Upper lobe of left lung (tissue), 6 donors: Measurements from ENCODE around the gene TPST1. TPM values are rescaled to one million over a fixed set of nuclear protein-coding genes. Genes with fewer than 3 reads are reported as not detected.

ENCODE experiments used
- ATAC-seq, 2 donors: fragments of 200-7000 bp; cut with Tn5 transposase; one replicate each; pipeline ENCODE4 v1.9.1; 2022; ENCODE audit warnings: mild to moderate bottlenecking in 2 of 2, moderate library complexity in 2 of 2; ENCODE audit not compliant: low FRiP score in 2 of 2
- DNase-seq, 2 donors: peaks; one replicate each; pipeline ENCODE4 v3.0.0-alpha.2; 2019 to 2020
- H3K27ac ChIP-seq, 4 donors: fragments of 200-600 bp; sonication (generic); one replicate each; pipeline ENCODE4 v1.5.1; 2016 to 2019
- H3K27me3 ChIP-seq, 4 donors: fragments of 200-600 bp; sonication (generic); one replicate each; pipeline ENCODE4 v1.5.1; 2017 to 2019
- H3K36me3 ChIP-seq, 4 donors: fragments of 200-600 bp; sonication (generic); one replicate each; pipeline ENCODE4 v1.5.1; 2016 to 2019
- H3K4me1 ChIP-seq, 4 donors: fragments of 200-600 bp; sonication (generic); one replicate each; pipeline ENCODE4 v1.5.1; 2018 to 2019
- H3K4me3 ChIP-seq, 4 donors: fragments of 200-600 bp; sonication (generic); one replicate each; pipeline ENCODE4 v1.5.1; 2017 to 2019; ENCODE audit warnings: mild to moderate bottlenecking in 2 of 4, moderate library complexity in 1 of 4
- H3K9me3 ChIP-seq, 4 donors: fragments of 200-600 bp; sonication (generic); one replicate each; pipeline ENCODE4 v1.5.1; 2018 to 2019
- EP300 ChIP-seq, 4 donors: sonication (generic); formaldehyde crosslinking; IDR thresholded peaks; one replicate each; pipeline ENCODE4 v1.5.1; 2017; ENCODE audit warnings: antibody characterized with exemption in 4 of 4, control low read depth in 2 of 4
- POLR2A ChIP-seq, 4 donors: fragments of 450-650 bp; IDR thresholded peaks; one replicate each; pipeline ENCODE4 v1.5.1; 2016 to 2017; ENCODE audit warnings: antibody characterized with exemption in 4 of 4, mild to moderate bottlenecking in 2 of 4
- POLR2AphosphoS5 ChIP-seq, 2 donors: sonication (generic); formaldehyde crosslinking; IDR thresholded peaks; one replicate each; pipeline ENCODE4 v1.5.1; 2017; ENCODE audit warnings: antibody characterized with exemption in 2 of 2
- WGBS, 2 donors: methylation state at CpG; one replicate each; pipeline ENCODE4 v1.1.5; 2017 to 2018; 5-methylcytosine and 5-hydroxymethylcytosine counted together
- total RNA-seq, 6 donors: library from RNA; depleted of rRNA in 4 of 6; stranded (reverse); fragments of >200 nt in 4 of 6; gene quantifications; one replicate each; pipeline versions ENCODE4 v1.1.0 to v1.2.1, GENCODE V29; 2016 to 2021
- TF ChIP-seq, protein P1 (sequence below), 6 experiments: fragments of 450-650 bp in 4 of 6; fragments of 200-600 bp in 2 of 6; sonication (generic) in 2 of 6; IDR thresholded peaks; one replicate each; pipeline ENCODE4 v1.5.1; 2016 to 2019; ENCODE audit warnings: antibody characterized with exemption in 6 of 6
- donor health status: DM: no; HTN: no; CAD: no; lungs with moderate emphysema.
- donor health status: DM: no; HTN: yes; CAD: no; lungs with severe emphysema.

Gene TPST1
- total RNA-seq, 6 donors from 2014 or later = 17.1 to 69.1 (median 19.0) TPM

DNA sequence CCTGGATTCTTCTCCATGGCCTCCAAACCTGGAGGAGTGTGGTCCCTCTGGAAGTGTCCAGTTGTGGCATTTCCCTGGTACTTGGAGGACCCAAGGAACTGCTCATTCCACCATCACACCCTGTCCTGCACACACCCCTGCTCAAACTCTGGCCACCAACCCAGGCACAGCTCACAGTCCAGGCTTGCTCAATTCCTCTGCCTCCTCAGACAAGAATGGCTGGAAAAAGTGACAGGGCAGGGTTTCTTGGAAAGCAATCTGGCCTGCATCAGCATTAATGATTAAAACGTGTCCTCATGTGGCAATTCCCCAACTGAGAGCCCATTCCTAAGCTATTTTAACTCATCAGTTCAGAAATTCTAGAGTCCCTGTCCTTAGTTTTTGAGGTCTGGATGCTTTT lies 17.2 kb upstream of the TPST1 start:
- peak in 1 of 4 donors; percentile 21 for TF ChIP-seq EP300 (IDR thresholded peaks at IDR 0.05)
- no peak for TF ChIP-seq POLR2A (IDR thresholded peaks at IDR 0.05)
- peak; percentile 30 to 37 for TF ChIP-seq POLR2AphosphoS5 (IDR thresholded peaks at IDR 0.05)
- TF ChIP-seq, protein P1, sequence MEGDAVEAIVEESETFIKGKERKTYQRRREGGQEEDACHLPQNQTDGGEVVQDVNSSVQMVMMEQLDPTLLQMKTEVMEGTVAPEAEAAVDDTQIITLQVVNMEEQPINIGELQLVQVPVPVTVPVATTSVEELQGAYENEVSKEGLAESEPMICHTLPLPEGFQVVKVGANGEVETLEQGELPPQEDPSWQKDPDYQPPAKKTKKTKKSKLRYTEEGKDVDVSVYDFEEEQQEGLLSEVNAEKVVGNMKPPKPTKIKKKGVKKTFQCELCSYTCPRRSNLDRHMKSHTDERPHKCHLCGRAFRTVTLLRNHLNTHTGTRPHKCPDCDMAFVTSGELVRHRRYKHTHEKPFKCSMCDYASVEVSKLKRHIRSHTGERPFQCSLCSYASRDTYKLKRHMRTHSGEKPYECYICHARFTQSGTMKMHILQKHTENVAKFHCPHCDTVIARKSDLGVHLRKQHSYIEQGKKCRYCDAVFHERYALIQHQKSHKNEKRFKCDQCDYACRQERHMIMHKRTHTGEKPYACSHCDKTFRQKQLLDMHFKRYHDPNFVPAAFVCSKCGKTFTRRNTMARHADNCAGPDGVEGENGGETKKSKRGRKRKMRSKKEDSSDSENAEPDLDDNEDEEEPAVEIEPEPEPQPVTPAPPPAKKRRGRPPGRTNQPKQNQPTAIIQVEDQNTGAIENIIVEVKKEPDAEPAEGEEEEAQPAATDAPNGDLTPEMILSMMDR (IDR thresholded peaks at IDR 0.05) = no peak
- no peaks in the 10 kb centered on the region for H3K27me3 ChIP-seq
- no peaks in the 10 kb centered on the region for H3K9me3 ChIP-seq
- no peaks in the 10 kb centered on the region for H3K36me3 ChIP-seq
- peaks cover 0 to 6% (median 0%) of the 10 kb centered on the region in 4 donors for H3K4me1 ChIP-seq
- DNase-seq (peak in 1 of 2 donors; percentile 70), ATAC-seq (peak; percentile 44 to 91)
- H3K27ac ChIP-seq = no peak overlapping the region
- WGBS, 2 donors = 45 to 75% methylated on average over 1 of the region's 1 CpG
- H3K4me3 ChIP-seq = no peak overlapping the region

DNA sequence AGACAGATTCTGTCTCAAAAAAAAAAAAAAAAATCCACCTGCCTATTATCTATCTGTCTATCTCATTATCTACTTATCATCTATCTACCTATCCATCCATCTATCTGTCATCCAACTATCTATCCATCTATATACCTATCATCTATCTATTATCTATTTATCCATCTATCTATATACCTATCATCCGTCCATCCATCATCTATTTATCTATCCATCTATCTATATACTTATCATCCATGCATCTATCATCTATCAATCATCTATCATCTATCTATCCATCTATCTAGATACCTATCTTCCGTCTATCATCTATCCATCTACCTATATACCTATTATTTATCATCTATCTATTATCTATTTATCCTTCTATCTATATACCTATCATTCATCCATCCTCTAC lies 16.5 kb upstream of the TPST1 start:
- no peak for DNase-seq
- no peak overlapping the region for H3K4me3 ChIP-seq
- H3K9me3 ChIP-seq = no peaks in the 10 kb centered on the region
- H3K27me3 ChIP-seq = no peaks in the 10 kb centered on the region
- TF ChIP-seq EP300 (IDR thresholded peaks at IDR 0.05) (no peak), POLR2A (IDR thresholded peaks at IDR 0.05) (no peak), POLR2AphosphoS5 (IDR thresholded peaks at IDR 0.05) (no peak)
- TF ChIP-seq, protein P1 (IDR thresholded peaks at IDR 0.05) = no peak
- H3K36me3 ChIP-seq = no peaks in the 10 kb centered on the region
- no peak overlapping the region for H3K27ac ChIP-seq
- ATAC-seq = no peak
- WGBS, 2 donors = 87 to 93% methylated on average over 2 of the region's 2 CpGs
- H3K4me1 ChIP-seq = peaks cover 0 to 2% (median 0%) of the 10 kb centered on the region in 4 donors

DNA sequence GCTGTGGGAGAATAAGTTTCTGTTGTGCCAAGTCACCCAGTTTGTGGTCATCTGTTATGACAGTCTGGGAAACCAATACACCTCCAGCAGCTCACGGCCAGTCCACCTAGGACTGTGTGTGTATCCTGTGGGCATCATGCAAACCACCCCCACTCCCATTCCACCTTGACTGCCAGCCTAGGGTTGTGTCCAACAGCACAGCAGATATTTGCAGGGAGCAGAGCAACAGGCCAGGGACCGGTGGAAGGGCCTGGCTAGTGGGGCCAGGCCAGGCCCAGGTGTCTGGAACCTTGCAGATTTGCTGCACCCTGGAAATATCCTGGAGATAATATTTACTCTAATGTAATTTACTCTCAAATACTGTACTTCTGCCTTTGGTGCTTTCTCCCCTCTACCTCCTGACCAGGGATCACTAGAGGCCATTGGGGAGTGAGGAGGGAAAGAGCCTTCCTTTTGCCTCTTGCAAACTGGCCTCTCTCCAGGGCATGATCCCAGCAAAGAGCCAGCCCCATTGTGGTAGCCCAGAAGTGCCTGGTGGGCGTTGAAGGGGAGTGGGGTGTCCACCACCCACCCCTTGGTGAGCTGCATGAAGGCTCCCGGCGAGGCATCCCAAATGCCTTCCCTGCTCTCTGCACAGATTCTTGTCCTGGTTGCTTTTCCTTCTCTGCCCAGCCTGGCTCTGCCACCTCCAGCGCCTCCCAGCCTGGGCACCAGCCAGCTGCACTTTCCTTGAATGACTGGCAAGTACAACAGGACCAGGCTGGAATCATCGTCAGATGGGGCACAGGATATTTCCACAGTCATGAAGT lies 15.2 kb upstream of the TPST1 start:
- DNase-seq (peak; percentile 51 to 53), ATAC-seq (peak in 1 of 2 donors; percentile 11)
- no peaks in the 10 kb centered on the region for H3K4me1 ChIP-seq
- H3K27me3 ChIP-seq = no peaks in the 10 kb centered on the region
- WGBS, 2 donors = 72 to 83% methylated on average over 4 to 7 of the region's 7 CpGs
- no peak overlapping the region for H3K4me3 ChIP-seq
- H3K36me3 ChIP-seq = no peaks in the 10 kb centered on the region
- no peak for TF ChIP-seq POLR2AphosphoS5 (IDR thresholded peaks at IDR 0.05)
- H3K27ac ChIP-seq = peak overlapping the region in 1 of 4 donors; percentile 10
- no peaks in the 10 kb centered on the region for H3K9me3 ChIP-seq

DNA sequence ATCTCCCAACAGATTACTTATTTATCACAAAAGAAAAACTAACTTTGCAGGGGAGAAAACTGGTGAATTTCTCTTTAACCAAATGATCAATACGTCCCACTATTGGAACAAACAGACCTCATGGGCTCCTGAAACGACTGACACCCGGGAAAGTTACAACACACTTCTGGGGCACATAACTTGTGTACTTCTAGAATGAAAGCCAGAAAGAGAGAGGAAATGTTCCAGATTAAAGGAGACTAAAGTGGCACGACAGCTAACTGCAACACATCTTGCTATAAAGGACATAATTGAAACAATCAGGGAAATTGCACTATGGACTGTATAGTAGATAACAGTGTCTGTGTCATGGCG lies 14.7 kb upstream of the TPST1 start:
- Histone ChIP-seq H3K36me3 (no peaks in the 10 kb centered on the region), H3K9me3 (no peaks in the 10 kb centered on the region), H3K27ac (peak overlapping the region in 1 of 4 donors; percentile 10), H3K4me1 (no peaks in the 10 kb centered on the region), H3K27me3 (no peaks in the 10 kb centered on the region), H3K4me3 (no peak overlapping the region)
- no peak for ATAC-seq
- TF ChIP-seq POLR2AphosphoS5 (IDR thresholded peaks at IDR 0.05) = no peak
- no peak for TF ChIP-seq POLR2A (IDR thresholded peaks at IDR 0.05)
- no peak for TF ChIP-seq EP300 (IDR thresholded peaks at IDR 0.05)
- TF ChIP-seq, protein P1 (IDR thresholded peaks at IDR 0.05) = no peak
- WGBS, 2 donors = 50 to 59% methylated on average over 5 of the region's 5 CpGs
- no peak for DNase-seq

DNA sequence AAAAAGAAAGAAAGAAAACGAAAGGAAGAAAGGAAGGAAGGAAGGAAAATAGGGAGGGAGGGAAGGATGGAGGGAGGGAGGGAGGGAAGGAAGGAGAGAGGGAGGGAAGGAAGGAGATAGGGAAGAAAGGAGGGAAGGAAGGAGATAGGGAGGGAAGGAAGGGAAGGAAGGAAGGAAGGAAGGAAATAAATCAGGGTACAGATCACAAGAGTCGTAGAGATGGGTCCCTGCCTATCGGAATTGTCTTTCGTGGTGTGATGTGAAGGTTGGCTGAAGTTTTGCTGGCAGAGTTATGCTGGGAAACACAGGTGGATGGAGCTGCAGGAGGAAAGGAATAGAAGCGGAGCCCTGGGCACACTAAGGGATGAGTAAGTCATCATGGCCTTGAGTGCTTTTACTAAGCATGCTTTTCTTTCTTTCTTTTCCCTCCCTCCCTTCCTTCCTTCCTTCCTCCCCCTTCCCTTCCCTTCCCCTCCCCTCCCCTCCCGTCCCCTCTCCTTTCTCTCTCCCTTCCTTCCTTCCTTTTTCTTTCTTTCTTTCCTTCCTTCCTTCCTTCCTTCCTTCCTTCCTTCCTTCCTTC lies 11.9 kb upstream of the TPST1 start:
- Histone ChIP-seq H3K9me3 (no peaks in the 10 kb centered on the region), H3K4me3 (no peak overlapping the region), H3K4me1 (no peaks in the 10 kb centered on the region), H3K27ac (no peak overlapping the region), H3K36me3 (no peaks in the 10 kb centered on the region), H3K27me3 (no peaks in the 10 kb centered on the region)
- WGBS, 2 donors = 67 to 81% methylated on average over 5 to 6 of the region's 6 CpGs
- DNase-seq (no peak), ATAC-seq (no peak)
- TF ChIP-seq POLR2A (IDR thresholded peaks at IDR 0.05) (no peak), POLR2AphosphoS5 (IDR thresholded peaks at IDR 0.05) (no peak), EP300 (IDR thresholded peaks at IDR 0.05) (no peak)
- TF ChIP-seq, protein P1 (IDR thresholded peaks at IDR 0.05) = no peak
